HCT116 (cell line): ENCODE data around the gene CLSTN1. TPM values are rescaled to one million over a fixed set of nuclear protein-coding genes. Genes with fewer than 3 reads are reported as not detected.

Source experiments
- ATAC-seq: fragments of 200-7000 bp; cut with Tn5 transposase; 2 replicates; pipeline ENCODE4 v1.9.1; 2020; ENCODE audit warnings: mild to moderate bottlenecking, moderate library complexity
- BruUV-seq: library from RNA; stranded (reverse); fragments of 400-500 nt; replicated peaks from 2 replicates; lab custom pipeline; 2021; lab: Mats Ljungman, UMichigan
- CTCF ChIA-PET: fragments of 300-600 bp; sonication (Branson Sonifier 250); formaldehyde crosslinking; loops from one replicate; lab custom pipeline; 2021; ENCODE audit warnings: antibody characterized with exemption; lab: Charles Lee
- POLR2A ChIA-PET: fragments of 300-600, 350-600 bp; sonication (Branson Sonifier 250); formaldehyde crosslinking; loops from one replicate; lab custom pipeline; 2021; ENCODE audit warnings: antibody characterized with exemption; lab: Charles Lee
- RAD21 ChIA-PET, 2 experiments: fragments of 300-600 bp; sonication (Branson Sonifier 250); formaldehyde crosslinking; loops; one replicate each; lab custom pipeline; 2023; ENCODE audit warnings: low total read pairs in 2 of 2; ENCODE audit not compliant: uncharacterized antibody in 2 of 2, unreplicated experiment in 2 of 2, low non-redundant PET in 1 of 2; lab: Charles Lee
- DNase-seq: peaks from one replicate; pipeline ENCODE4 v3.0.0-alpha.2; 2010; ENCODE audit warnings: low read depth, low spot score
- H2AFZ ChIP-seq: fragments of 200-600 bp; shearing (Covaris generic), sonication (generic); 2 replicates; pipeline ENCODE4 v1.6.1; 2017; ENCODE audit warnings: low read depth, mixed run types, mixed read lengths, antibody characterized with exemption, low read length; ENCODE audit not compliant: poor library complexity, severe bottlenecking
- H3K27ac ChIP-seq: 2 replicates; pipeline ENCODE4 v1.5.1; 2012; ENCODE audit warnings: low read depth, low read length
- H3K27me3 ChIP-seq: fragments of 200-600 bp; sonication (generic); 2 replicates; pipeline ENCODE4 v1.6.1; 2016; ENCODE audit warnings: mixed run types, low read length, mixed read lengths; ENCODE audit not compliant: insufficient read depth
- H3K36me3 ChIP-seq, 2 experiments: fragments of 200-500 bp in 1 of 2; fragments of 200-600 bp in 1 of 2; sonication (Bioruptor generic) in 1 of 2; sonication (generic) in 1 of 2; 2 replicates each; pipeline versions ENCODE4 v1.5.1 to v1.6.1; 2014 to 2016; ENCODE audit warnings: low read length in 2 of 2, inconsistent platforms in 1 of 2, mixed read lengths in 1 of 2, mixed run types in 1 of 2; ENCODE audit not compliant: insufficient read depth in 2 of 2, control insufficient read depth in 1 of 2
- H3K4me1 ChIP-seq, 2 experiments: fragments of 200-600 bp in 1 of 2; sonication (generic) in 1 of 2; 2 replicates each; pipeline versions ENCODE4 v1.5.1 to v1.6.1; 2012 to 2017; ENCODE audit warnings: low read length in 2 of 2, inconsistent platforms in 1 of 2, mild to moderate bottlenecking in 1 of 2, mixed read lengths in 1 of 2, mixed run types in 1 of 2, moderate library complexity in 1 of 2; ENCODE audit not compliant: insufficient read depth in 2 of 2, control insufficient read depth in 1 of 2
- H3K4me2 ChIP-seq: fragments of 200-600 bp; sonication (generic); 2 replicates; pipeline ENCODE4 v1.6.1; 2017; ENCODE audit warnings: mixed run types, low read length, mixed read lengths
- H3K4me3 ChIP-seq, 2 experiments: fragments of 200-600 bp in 1 of 2; sonication (generic) in 1 of 2; replicated peaks in 1 of 2; 2 replicates each; pipeline ENCODE4 v1.5.1; 2011 to 2016; ENCODE audit warnings: low read length in 2 of 2, control low read depth in 1 of 2, low read depth in 1 of 2, mild to moderate bottlenecking in 1 of 2, mixed read lengths in 1 of 2, mixed run types in 1 of 2
- H3K79me2 ChIP-seq: fragments of 200-600 bp; sonication (generic); 2 replicates; pipeline ENCODE4 v1.6.1; 2017; ENCODE audit warnings: mild to moderate bottlenecking, mixed run types, low read length, moderate library complexity, mixed read lengths; ENCODE audit not compliant: insufficient read depth
- H3K9ac ChIP-seq: fragments of 200-600 bp; sonication (generic); 2 replicates; pipeline ENCODE4 v1.6.1; 2016; ENCODE audit warnings: low read length, mixed read lengths
- H3K9me2 ChIP-seq: fragments of 200-600 bp; sonication (generic), shearing (Covaris generic); 2 replicates; pipeline ENCODE4 v1.6.1; 2017; ENCODE audit warnings: mixed run types, mild to moderate bottlenecking, moderate library complexity; ENCODE audit not compliant: insufficient read depth
- H3K9me3 ChIP-seq, 2 experiments: fragments of 200-500 bp in 1 of 2; fragments of 200-600 bp in 1 of 2; sonication (Bioruptor generic) in 1 of 2; sonication (generic) in 1 of 2; 2 replicates each; pipeline ENCODE4 v1.6.1; 2014 to 2017; ENCODE audit warnings: low read length in 2 of 2, mixed read lengths in 2 of 2, inconsistent platforms in 1 of 2, low read depth in 1 of 2, mild to moderate bottlenecking in 1 of 2, mixed run types in 1 of 2, moderate library complexity in 1 of 2; ENCODE audit not compliant: control insufficient read depth in 1 of 2, insufficient read depth in 1 of 2
- H4K20me1 ChIP-seq: fragments of 200-600 bp; sonication (generic), shearing (Covaris generic); 2 replicates; pipeline ENCODE4 v1.6.1; 2017; ENCODE audit warnings: mixed run types, mild to moderate bottlenecking, moderate library complexity; ENCODE audit not compliant: insufficient read depth
- ATF3 ChIP-seq: IDR thresholded peaks from 2 replicates; pipeline ENCODE4 v1.6.1; 2012
- CBX3 ChIP-seq: IDR thresholded peaks from 2 replicates; pipeline ENCODE4 v1.6.1; 2012; ENCODE audit warnings: low read depth
- CTCF ChIP-seq, 3 experiments: fragments of 200-600 bp in 1 of 3; sonication (generic) in 1 of 3; IDR thresholded peaks in 2 of 3; conservative IDR thresholded peaks in 1 of 3; 2 replicates each; pipeline ENCODE4 v1.5.1; 2012 to 2017; ENCODE audit warnings: low read depth in 2 of 3, low read length in 2 of 3, antibody characterized with exemption in 1 of 3, borderline replicate concordance in 1 of 3, control low read depth in 1 of 3, mild to moderate bottlenecking in 1 of 3, mixed read lengths in 1 of 3, mixed run types in 1 of 3, moderate library complexity in 1 of 3; ENCODE audit not compliant: insufficient read depth in 1 of 3
- EGR1 ChIP-seq: IDR thresholded peaks from 2 replicates; pipeline ENCODE4 v1.6.1; 2012; ENCODE audit warnings: low read depth
- ELF1 ChIP-seq: IDR thresholded peaks from 2 replicates; pipeline ENCODE4 v1.6.1; 2012; ENCODE audit warnings: low read depth, borderline replicate concordance
- EZH2 ChIP-seq: fragments of 200-600 bp; sonication (generic); IDR thresholded peaks from 2 replicates; pipeline ENCODE4 v1.6.1; 2017; ENCODE audit warnings: antibody characterized with exemption, mixed run types
- EZH2phosphoT487 ChIP-seq: fragments of 200-600 bp; IDR thresholded peaks from 2 replicates; pipeline ENCODE4 v1.6.1; 2018; ENCODE audit warnings: antibody characterized with exemption, borderline replicate concordance
- FOSL1 ChIP-seq: IDR thresholded peaks from 2 replicates; pipeline ENCODE4 v1.6.1; 2012; ENCODE audit warnings: low read depth
- MAX ChIP-seq: IDR thresholded peaks from 2 replicates; pipeline ENCODE4 v1.6.1; 2012
- POLR2AphosphoS5 ChIP-seq: IDR thresholded peaks from 2 replicates; pipeline ENCODE4 v1.6.1; 2011; ENCODE audit warnings: mild to moderate bottlenecking, low read depth, low read length, moderate library complexity
- RAD21 ChIP-seq: IDR thresholded peaks from 2 replicates; pipeline ENCODE4 v1.6.1; 2012; ENCODE audit warnings: low read depth, mild to moderate bottlenecking
- REST ChIP-seq: IDR thresholded peaks from 2 replicates; pipeline ENCODE4 v1.6.1; 2012; ENCODE audit warnings: low read depth
- SIN3A ChIP-seq: IDR thresholded peaks from 2 replicates; pipeline ENCODE4 v1.6.1; 2012; ENCODE audit warnings: low read depth
- SP1 ChIP-seq: IDR thresholded peaks from 2 replicates; pipeline ENCODE4 v1.6.1; 2012; ENCODE audit warnings: low read depth
- SRF ChIP-seq: IDR thresholded peaks from 2 replicates; pipeline ENCODE4 v1.6.1; 2012; ENCODE audit warnings: low read depth
- TCF7L2 ChIP-seq: IDR thresholded peaks from 2 replicates; pipeline ENCODE4 v1.7.0; 2011; ENCODE audit warnings: borderline replicate concordance, inconsistent platforms; ENCODE audit not compliant: insufficient read depth, insufficient read length; ENCODE audit errors: extremely low read depth
- YY1 ChIP-seq: IDR thresholded peaks from 2 replicates; pipeline ENCODE4 v1.6.1; 2011; ENCODE audit warnings: low read length, low read depth, moderate library complexity, mild to moderate bottlenecking; ENCODE audit not compliant: insufficient replicate concordance; ENCODE audit errors: extremely low read depth
- ZBTB33 ChIP-seq: IDR thresholded peaks from 2 replicates; pipeline ENCODE4 v1.6.1; 2011; ENCODE audit warnings: mild to moderate bottlenecking, low read length, moderate library complexity; ENCODE audit not compliant: insufficient replicate concordance; ENCODE audit errors: extremely low read depth
- ZNF274 ChIP-seq: fragments of 200-500 bp; sonication (Bioruptor generic); IDR thresholded peaks from 2 replicates; pipeline ENCODE4 v1.6.1; 2014; ENCODE audit warnings: mild to moderate bottlenecking, low read depth, low read length, inconsistent platforms
- intact Hi-C: fragments of 100-400 bp; cut with micrococcal nuclease; formaldehyde crosslinking; loops from 2 replicates; pipeline ENCODE4 v1.10.0; 2022
- total RNA-seq: library from RNA; stranded (reverse); gene quantifications from one replicate; pipeline ENCODE4 v1.2.1, GENCODE V29; 2021; ENCODE audit not compliant: unreplicated experiment

Gene CLSTN1
- total RNA-seq, 1 experiment from 2014 or later: 113 TPM

- ChIA-PET CTCF (no interaction called here), RAD21 (no interaction called here)
- no peak overlapping the region for H3K4me2 ChIP-seq
- H3K9me2 ChIP-seq: no peaks in the 10 kb centered on the region
- H3K36me3 ChIP-seq: no peaks in the 10 kb centered on the region
- peaks cover 10 to 22% of the 10 kb centered on the region in 2 experiments for H3K4me1 ChIP-seq
- BruUV-seq: no TSS peak
- no peaks in the 10 kb centered on the region for H3K27me3 ChIP-seq
- no peak for ATAC-seq
- intact Hi-C loops: no loop called here
- no peak for TF ChIP-seq SIN3A
- TF ChIP-seq ZBTB33: no peak
- no peak for TF ChIP-seq RAD21
- TF ChIP-seq YY1: no peak
- TF ChIP-seq EZH2phosphoT487: no peak
- no peak for TF ChIP-seq EGR1
- no peak for TF ChIP-seq CBX3
- TF ChIP-seq EZH2: no peak
- no peak for TF ChIP-seq TCF7L2
- TF ChIP-seq ELF1: no peak
- no peak for TF ChIP-seq MAX
- no peak for TF ChIP-seq SRF
- TF ChIP-seq ZNF274: no peak
- no peak for TF ChIP-seq POLR2AphosphoS5
- no peak for TF ChIP-seq ATF3
- TF ChIP-seq REST: no peak
- no peak for TF ChIP-seq SP1
- no peak for TF ChIP-seq FOSL1
- no peak for TF ChIP-seq CTCF (IDR thresholded peaks at IDR 0.05 in 2 of 3, conservative IDR thresholded peaks at IDR 0.05 in 1 of 3; ENCODE audit: borderline replicate concordance in 1 of 3, insufficient read depth in 1 of 3, low read depth in 2 of 3, low read length in 2 of 3)
- TF ChIP-seq, all 23 proteins: peak for 0
- Histone ChIP-seq H2AFZ (no peak overlapping the region), H3K79me2 (no peaks in the 10 kb centered on the region), H3K4me3 (no peak overlapping the region), H3K9me3 (no peaks in the 10 kb centered on the region), H3K27ac (no peak overlapping the region), H4K20me1 (no peaks in the 10 kb centered on the region), H3K9ac (no peak overlapping the region)
- POLR2A ChIA-PET: no interaction called here
- no peak for DNase-seq
Observed at GRCh38 chr1:9716404-9717192, 107.2 kb downstream of the CLSTN1 start.
